SK-N-SH treated with all-trans-retinoic acid at 6 μM for 48 hours (cell line): ENCODE data around the gene TRAPPC3.

Experiments used
- ATAC-seq: fragments of 200-7000 bp; cut with Tn5 transposase; 3 replicates; pipeline ENCODE4 v1.9.1; 2020; ENCODE audit warnings: mild to moderate bottlenecking, moderate library complexity
- ARNTL ChIP-seq: fragments of 450-650 bp; formaldehyde crosslinking; IDR thresholded peaks from 2 replicates; pipeline ENCODE4 v1.5.0; 2020; ENCODE audit warnings: low read depth, mild to moderate bottlenecking, moderate library complexity, borderline replicate concordance
- BACH2 ChIP-seq: fragments of 250-450 bp; sonication (Bioruptor Pico); IDR thresholded peaks from 2 replicates; pipeline ENCODE4 v1.9.0; 2021; ENCODE audit warnings: mild to moderate bottlenecking, borderline replicate concordance
- CSDC2 ChIP-seq: fragments of 250-450 bp; sonication (Bioruptor Pico); IDR thresholded peaks from 2 replicates; pipeline ENCODE4 v1.5.0; 2020; ENCODE audit warnings: mild to moderate bottlenecking, moderate library complexity
- ESRRG ChIP-seq: fragments of 250-450 bp; sonication (Bioruptor Pico); IDR thresholded peaks from 2 replicates; pipeline ENCODE4 v1.6.1; 2021; ENCODE audit warnings: mild to moderate bottlenecking
- GLIS3 ChIP-seq: fragments of 250-450 bp; sonication (Bioruptor Pico); IDR thresholded peaks from 2 replicates; pipeline ENCODE4 v1.5.0; 2020; ENCODE audit warnings: mild to moderate bottlenecking, moderate library complexity
- ISL1 ChIP-seq: fragments of 250-450 bp; sonication (Bioruptor Pico); IDR thresholded peaks from 2 replicates; pipeline ENCODE4 v2.1.2; 2022; ENCODE audit warnings: mild to moderate bottlenecking, moderate library complexity
- OSR1 ChIP-seq: fragments of 250-450 bp; sonication (Bioruptor Pico); IDR thresholded peaks from 2 replicates; pipeline ENCODE4 v1.8.0; 2022; ENCODE audit warnings: moderate library complexity, mild to moderate bottlenecking, inconsistent platforms
- PPARA ChIP-seq: fragments of 250-450 bp; sonication (Bioruptor Pico); IDR thresholded peaks from 2 replicates; pipeline ENCODE4 v1.5.0; 2020; ENCODE audit warnings: mild to moderate bottlenecking, borderline replicate concordance
- RARB ChIP-seq: fragments of 250-450 bp; sonication (Bioruptor Pico); IDR thresholded peaks from 2 replicates; pipeline ENCODE4 v1.8.0; 2021; ENCODE audit warnings: mild to moderate bottlenecking, moderate library complexity
- TCF4 ChIP-seq: fragments of 250-450 bp; sonication (Bioruptor Pico); IDR thresholded peaks from 2 replicates; pipeline ENCODE4 v1.8.0; 2021; ENCODE audit warnings: mild to moderate bottlenecking, moderate library complexity, borderline replicate concordance
- TOX ChIP-seq: fragments of 250-450 bp; sonication (Bioruptor Pico); IDR thresholded peaks from 2 replicates; pipeline ENCODE4 v1.8.0; 2021; ENCODE audit warnings: mild to moderate bottlenecking, moderate library complexity, borderline replicate concordance
- ZC3H10 ChIP-seq: fragments of 250-450 bp; sonication (Bioruptor Pico); IDR thresholded peaks from 2 replicates; pipeline ENCODE4 v1.5.1; 2021; ENCODE audit warnings: mild to moderate bottlenecking, moderate library complexity
- ZFP3 ChIP-seq: fragments of 250-450 bp; sonication (Bioruptor Pico); IDR thresholded peaks from 2 replicates; pipeline ENCODE4 v1.5.0; 2020; ENCODE audit warnings: mild to moderate bottlenecking, moderate library complexity
- ZFP30 ChIP-seq: fragments of 450-650 bp; formaldehyde crosslinking; IDR thresholded peaks from 2 replicates; pipeline ENCODE4 v1.5.0; 2022; ENCODE audit warnings: mild to moderate bottlenecking, moderate library complexity
- ZNF565 ChIP-seq: fragments of 450-650 bp; formaldehyde crosslinking; conservative IDR thresholded peaks from 2 replicates; pipeline ENCODE4 v1.5.0; 2020; ENCODE audit warnings: low read depth, mild to moderate bottlenecking, moderate library complexity
- ZNF70 ChIP-seq: fragments of 450-650 bp; formaldehyde crosslinking; IDR thresholded peaks from 2 replicates; pipeline ENCODE4 v1.5.0; 2020; ENCODE audit warnings: mild to moderate bottlenecking, moderate library complexity
- ZNF8 ChIP-seq: fragments of 450-650 bp; formaldehyde crosslinking; IDR thresholded peaks from 2 replicates; pipeline ENCODE4 v1.5.0; 2020; ENCODE audit warnings: mild to moderate bottlenecking, moderate library complexity
- TF ChIP-seq, protein P1 (sequence below): fragments of 250-450 bp; sonication (Bioruptor Pico); IDR thresholded peaks from 2 replicates; pipeline ENCODE4 v1.8.0; 2020; ENCODE audit warnings: mild to moderate bottlenecking, moderate library complexity, borderline replicate concordance
- TF ChIP-seq, protein P2 (sequence below): fragments of 250-450 bp; sonication (Bioruptor Pico); IDR thresholded peaks from 2 replicates; pipeline ENCODE4 v1.5.1; 2020; ENCODE audit warnings: low read depth, mild to moderate bottlenecking, moderate library complexity
- TF ChIP-seq, protein P3 (sequence below): fragments of 250-450 bp; sonication (Bioruptor Pico); IDR thresholded peaks from 2 replicates; pipeline ENCODE4 v1.5.1; 2021; ENCODE audit warnings: mild to moderate bottlenecking, moderate library complexity
- TF ChIP-seq, protein P4 (sequence below): fragments of 250-450 bp; sonication (Bioruptor Pico); IDR thresholded peaks from 2 replicates; pipeline ENCODE4 v1.5.0; 2020; ENCODE audit warnings: mild to moderate bottlenecking, moderate library complexity

Gene TRAPPC3

DNA sequence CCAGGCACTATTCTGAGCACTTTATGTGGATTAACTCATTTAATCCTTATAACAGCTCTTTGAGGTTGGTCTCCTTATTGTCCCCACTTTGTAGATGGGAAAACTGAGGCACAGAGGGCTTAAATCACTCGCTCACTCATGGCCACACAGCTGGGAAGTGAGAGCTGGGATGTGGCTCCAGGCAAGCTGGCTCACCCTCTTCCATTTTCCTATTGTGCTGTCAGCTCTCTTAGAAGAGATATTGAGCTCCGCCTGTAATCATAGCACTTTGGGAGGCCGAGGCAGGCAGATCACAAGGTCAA is 20.4 kb downstream of the TRAPPC3 start:
- TF ChIP-seq, protein P1, sequence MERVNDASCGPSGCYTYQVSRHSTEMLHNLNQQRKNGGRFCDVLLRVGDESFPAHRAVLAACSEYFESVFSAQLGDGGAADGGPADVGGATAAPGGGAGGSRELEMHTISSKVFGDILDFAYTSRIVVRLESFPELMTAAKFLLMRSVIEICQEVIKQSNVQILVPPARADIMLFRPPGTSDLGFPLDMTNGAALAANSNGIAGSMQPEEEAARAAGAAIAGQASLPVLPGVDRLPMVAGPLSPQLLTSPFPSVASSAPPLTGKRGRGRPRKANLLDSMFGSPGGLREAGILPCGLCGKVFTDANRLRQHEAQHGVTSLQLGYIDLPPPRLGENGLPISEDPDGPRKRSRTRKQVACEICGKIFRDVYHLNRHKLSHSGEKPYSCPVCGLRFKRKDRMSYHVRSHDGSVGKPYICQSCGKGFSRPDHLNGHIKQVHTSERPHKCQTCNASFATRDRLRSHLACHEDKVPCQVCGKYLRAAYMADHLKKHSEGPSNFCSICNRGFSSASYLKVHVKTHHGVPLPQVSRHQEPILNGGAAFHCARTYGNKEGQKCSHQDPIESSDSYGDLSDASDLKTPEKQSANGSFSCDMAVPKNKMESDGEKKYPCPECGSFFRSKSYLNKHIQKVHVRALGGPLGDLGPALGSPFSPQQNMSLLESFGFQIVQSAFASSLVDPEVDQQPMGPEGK = no peak
- TF ChIP-seq RARB (CRISPR knock-in tag) = no peak
- no peak for ATAC-seq

DNA sequence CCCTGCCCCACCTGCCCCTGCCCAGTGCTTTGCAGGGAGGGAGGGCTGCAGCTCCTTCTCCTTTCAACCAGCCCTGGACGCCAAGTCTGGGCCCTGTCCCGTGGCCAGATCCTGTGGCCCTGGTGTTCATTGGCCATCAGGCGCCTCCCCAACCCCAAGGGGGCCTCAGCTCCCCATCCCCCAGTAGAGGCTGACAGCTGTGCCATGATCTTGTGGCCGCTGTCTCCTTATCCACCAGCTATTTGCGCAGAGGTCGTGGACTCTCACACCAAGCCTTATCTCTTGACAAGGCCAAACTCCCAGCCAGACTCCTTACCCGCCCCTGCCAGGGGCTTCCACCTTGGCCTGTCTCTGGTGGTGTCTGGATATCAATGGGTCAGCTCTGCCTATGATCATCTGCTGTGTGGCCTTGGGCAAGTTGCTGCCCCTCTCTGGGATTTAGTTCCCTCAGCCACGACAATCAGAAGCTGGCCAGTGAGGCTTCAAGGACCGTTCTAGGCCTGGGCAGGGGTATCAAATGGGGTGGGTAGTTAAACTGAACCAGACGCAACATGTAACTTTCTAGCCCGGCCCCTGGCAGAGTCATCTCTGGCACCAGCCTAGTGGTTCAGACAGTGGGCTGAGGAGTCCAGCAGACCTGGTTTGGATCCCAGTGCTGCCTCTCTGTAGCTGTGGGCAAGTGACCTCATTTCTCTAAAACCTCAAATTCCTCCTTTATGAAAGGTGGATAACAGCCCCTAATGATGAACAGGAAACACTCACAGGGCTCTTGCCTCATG is 21.0 kb downstream of the TRAPPC3 start:
- no peak for TF ChIP-seq PPARA (CRISPR knock-in tag)
- TF ChIP-seq TOX (CRISPR knock-in tag) = no peak
- no peak for TF ChIP-seq ZFP3 (CRISPR knock-in tag)
- TF ChIP-seq, protein P2, sequence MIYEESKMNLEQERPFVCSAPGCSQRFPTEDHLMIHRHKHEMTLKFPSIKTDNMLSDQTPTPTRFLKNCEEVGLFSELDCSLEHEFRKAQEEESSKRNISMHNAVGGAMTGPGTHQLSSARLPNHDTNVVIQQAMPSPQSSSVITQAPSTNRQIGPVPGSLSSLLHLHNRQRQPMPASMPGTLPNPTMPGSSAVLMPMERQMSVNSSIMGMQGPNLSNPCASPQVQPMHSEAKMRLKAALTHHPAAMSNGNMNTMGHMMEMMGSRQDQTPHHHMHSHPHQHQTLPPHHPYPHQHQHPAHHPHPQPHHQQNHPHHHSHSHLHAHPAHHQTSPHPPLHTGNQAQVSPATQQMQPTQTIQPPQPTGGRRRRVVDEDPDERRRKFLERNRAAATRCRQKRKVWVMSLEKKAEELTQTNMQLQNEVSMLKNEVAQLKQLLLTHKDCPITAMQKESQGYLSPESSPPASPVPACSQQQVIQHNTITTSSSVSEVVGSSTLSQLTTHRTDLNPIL (CRISPR knock-in tag) = no peak
- no peak for TF ChIP-seq ZFP30 (CRISPR knock-in tag)
- no peak for TF ChIP-seq TCF4
- no peak for TF ChIP-seq CSDC2 (CRISPR knock-in tag)
- no peak for TF ChIP-seq ZNF565 (CRISPR knock-in tag)
- TF ChIP-seq, protein P3, sequence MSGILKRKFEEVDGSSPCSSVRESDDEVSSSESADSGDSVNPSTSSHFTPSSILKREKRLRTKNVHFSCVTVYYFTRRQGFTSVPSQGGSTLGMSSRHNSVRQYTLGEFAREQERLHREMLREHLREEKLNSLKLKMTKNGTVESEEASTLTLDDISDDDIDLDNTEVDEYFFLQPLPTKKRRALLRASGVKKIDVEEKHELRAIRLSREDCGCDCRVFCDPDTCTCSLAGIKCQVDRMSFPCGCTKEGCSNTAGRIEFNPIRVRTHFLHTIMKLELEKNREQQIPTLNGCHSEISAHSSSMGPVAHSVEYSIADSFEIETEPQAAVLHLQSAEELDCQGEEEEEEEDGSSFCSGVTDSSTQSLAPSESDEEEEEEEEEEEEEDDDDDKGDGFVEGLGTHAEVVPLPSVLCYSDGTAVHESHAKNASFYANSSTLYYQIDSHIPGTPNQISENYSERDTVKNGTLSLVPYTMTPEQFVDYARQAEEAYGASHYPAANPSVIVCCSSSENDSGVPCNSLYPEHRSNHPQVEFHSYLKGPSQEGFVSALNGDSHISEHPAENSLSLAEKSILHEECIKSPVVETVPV (CRISPR knock-in tag) = no peak
- no peak for TF ChIP-seq BACH2 (CRISPR knock-in tag)
- TF ChIP-seq OSR1 (CRISPR knock-in tag) = no peak
- TF ChIP-seq, protein P1 = no peak
- TF ChIP-seq, protein P4, sequence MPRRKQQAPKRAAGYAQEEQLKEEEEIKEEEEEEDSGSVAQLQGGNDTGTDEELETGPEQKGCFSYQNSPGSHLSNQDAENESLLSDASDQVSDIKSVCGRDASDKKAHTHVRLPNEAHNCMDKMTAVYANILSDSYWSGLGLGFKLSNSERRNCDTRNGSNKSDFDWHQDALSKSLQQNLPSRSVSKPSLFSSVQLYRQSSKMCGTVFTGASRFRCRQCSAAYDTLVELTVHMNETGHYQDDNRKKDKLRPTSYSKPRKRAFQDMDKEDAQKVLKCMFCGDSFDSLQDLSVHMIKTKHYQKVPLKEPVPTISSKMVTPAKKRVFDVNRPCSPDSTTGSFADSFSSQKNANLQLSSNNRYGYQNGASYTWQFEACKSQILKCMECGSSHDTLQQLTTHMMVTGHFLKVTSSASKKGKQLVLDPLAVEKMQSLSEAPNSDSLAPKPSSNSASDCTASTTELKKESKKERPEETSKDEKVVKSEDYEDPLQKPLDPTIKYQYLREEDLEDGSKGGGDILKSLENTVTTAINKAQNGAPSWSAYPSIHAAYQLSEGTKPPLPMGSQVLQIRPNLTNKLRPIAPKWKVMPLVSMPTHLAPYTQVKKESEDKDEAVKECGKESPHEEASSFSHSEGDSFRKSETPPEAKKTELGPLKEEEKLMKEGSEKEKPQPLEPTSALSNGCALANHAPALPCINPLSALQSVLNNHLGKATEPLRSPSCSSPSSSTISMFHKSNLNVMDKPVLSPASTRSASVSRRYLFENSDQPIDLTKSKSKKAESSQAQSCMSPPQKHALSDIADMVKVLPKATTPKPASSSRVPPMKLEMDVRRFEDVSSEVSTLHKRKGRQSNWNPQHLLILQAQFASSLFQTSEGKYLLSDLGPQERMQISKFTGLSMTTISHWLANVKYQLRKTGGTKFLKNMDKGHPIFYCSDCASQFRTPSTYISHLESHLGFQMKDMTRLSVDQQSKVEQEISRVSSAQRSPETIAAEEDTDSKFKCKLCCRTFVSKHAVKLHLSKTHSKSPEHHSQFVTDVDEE = no peak
- no peak for TF ChIP-seq ZNF8 (CRISPR knock-in tag)
- TF ChIP-seq RARB (CRISPR knock-in tag) = no peak
- no peak for TF ChIP-seq ARNTL (CRISPR knock-in tag)
- no peak for TF ChIP-seq ESRRG (CRISPR knock-in tag)
- no peak for TF ChIP-seq GLIS3 (CRISPR knock-in tag)
- no peak for TF ChIP-seq ZC3H10 (CRISPR knock-in tag)
- peak; percentile 20; the same call in 1 of the 3 replicates for ATAC-seq

DNA sequence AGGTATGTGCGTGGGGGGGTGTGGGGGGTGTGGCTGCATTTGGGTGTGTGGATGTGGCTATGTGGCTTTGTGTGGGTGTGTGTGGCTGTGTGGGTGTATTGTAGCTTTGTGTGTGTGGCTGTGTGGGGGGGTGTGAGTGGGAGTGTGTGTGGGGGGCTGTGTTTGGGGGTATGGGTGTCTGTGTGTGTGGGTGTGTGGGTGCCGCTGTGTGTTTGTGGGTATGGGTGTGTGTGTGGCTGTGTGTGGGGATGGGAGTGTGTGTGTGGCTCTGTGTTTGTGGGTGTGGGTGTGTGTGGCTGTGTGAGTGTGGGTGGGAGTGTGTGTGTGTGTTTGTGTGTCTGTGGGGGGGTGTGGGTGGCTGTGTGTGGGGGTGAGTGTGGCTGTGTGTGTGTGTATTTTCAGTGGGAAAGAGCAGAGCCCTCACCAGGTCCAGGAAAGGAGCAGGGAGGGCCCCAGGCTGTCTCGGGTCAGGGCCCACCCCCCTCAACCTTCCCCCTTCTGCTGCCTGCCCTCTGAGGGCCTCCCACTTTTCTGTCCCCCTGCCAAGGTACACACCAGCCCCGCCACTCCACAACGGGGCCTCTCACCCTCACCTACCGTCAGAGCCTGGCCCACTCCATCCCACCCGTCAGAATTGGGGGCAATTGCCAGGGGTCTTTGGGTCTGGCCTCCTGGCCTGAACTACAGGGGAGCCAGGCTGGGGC is 22.3 kb downstream of the TRAPPC3 start:
- ATAC-seq = no peak
- TF ChIP-seq BACH2 (CRISPR knock-in tag) (no peak), TOX (CRISPR knock-in tag) (no peak), ZFP3 (CRISPR knock-in tag) (no peak), ZNF70 (CRISPR knock-in tag) (no peak), TCF4 (no peak), ISL1 (no peak)
